H9 (cell line): ENCODE measurements around the gene SLC25A40. TPM values are rescaled to one million over a fixed set of nuclear protein-coding genes. Genes with fewer than 3 reads are reported as not detected.

ENCODE experiments used
- DNase-seq: peaks from one replicate; pipeline ENCODE4 v3.0.0-alpha.2; 2017
- H2AFZ ChIP-seq: one replicate; pipeline ENCODE4 v1.6.1; 2013; ENCODE audit warnings: mild to moderate bottlenecking, low read length, control low read depth, moderate library complexity
- H2AK5ac ChIP-seq: 2 replicates; pipeline ENCODE4 v1.6.1; 2013; ENCODE audit warnings: low read length, control low read depth, mixed read lengths; ENCODE audit not compliant: insufficient read length
- H2BK120ac ChIP-seq: one replicate; pipeline ENCODE4 v1.6.1; 2013; ENCODE audit warnings: low read depth, mild to moderate bottlenecking, low read length, control low read depth, inconsistent platforms; ENCODE audit not compliant: poor library complexity, severe bottlenecking
- H2BK12ac ChIP-seq: 2 replicates; pipeline ENCODE4 v1.6.1; 2013; ENCODE audit warnings: low read length, control low read depth, mixed read lengths, low read depth; ENCODE audit not compliant: insufficient read length
- H2BK15ac ChIP-seq: 2 replicates; pipeline ENCODE4 v1.6.1; 2013; ENCODE audit warnings: low read depth, low read length, control low read depth
- H2BK20ac ChIP-seq: one replicate; pipeline ENCODE4 v1.6.1; 2013; ENCODE audit warnings: low read depth, mild to moderate bottlenecking, low read length, control low read depth, inconsistent platforms; ENCODE audit not compliant: poor library complexity, severe bottlenecking
- H2BK5ac ChIP-seq: 2 replicates; pipeline ENCODE4 v1.6.1; 2013; ENCODE audit warnings: low read length, control low read depth, mixed read lengths; ENCODE audit not compliant: insufficient read length
- H3K14ac ChIP-seq: 2 replicates; pipeline ENCODE4 v1.6.1; 2013; ENCODE audit warnings: low read length, control low read depth; ENCODE audit not compliant: insufficient read depth
- H3K18ac ChIP-seq: 2 replicates; pipeline ENCODE4 v1.6.1; 2013; ENCODE audit warnings: low read depth, mild to moderate bottlenecking, mixed read lengths, low read length, control low read depth; ENCODE audit not compliant: insufficient read length
- H3K23ac ChIP-seq: 2 replicates; pipeline ENCODE4 v1.6.1; 2013; ENCODE audit warnings: low read length, control low read depth, mixed read lengths, low read depth; ENCODE audit not compliant: insufficient read length
- H3K23me2 ChIP-seq: 2 replicates; pipeline ENCODE4 v1.6.1; 2013; ENCODE audit warnings: low read depth, mild to moderate bottlenecking, mixed read lengths, low read length, control low read depth; ENCODE audit not compliant: insufficient read length, poor library complexity, severe bottlenecking
- H3K27ac ChIP-seq: 2 replicates; pipeline ENCODE4 v1.5.1; 2013; ENCODE audit warnings: low read length, control low read depth, mixed read lengths, low read depth; ENCODE audit not compliant: insufficient read length
- H3K27me3 ChIP-seq: 2 replicates; pipeline ENCODE4 v1.6.1; 2013; ENCODE audit warnings: low read length, control low read depth, inconsistent platforms; ENCODE audit not compliant: insufficient read depth
- H3K4ac ChIP-seq: 2 replicates; pipeline ENCODE4 v1.6.1; 2013; ENCODE audit warnings: low read depth, mild to moderate bottlenecking, control low read depth, inconsistent platforms, low read length, moderate library complexity
- H3K4me1 ChIP-seq: 2 replicates; pipeline ENCODE4 v1.6.1; 2013; ENCODE audit warnings: low read length, control low read depth, inconsistent platforms; ENCODE audit not compliant: insufficient read depth
- H3K4me2 ChIP-seq: 2 replicates; pipeline ENCODE4 v1.6.1; 2013; ENCODE audit warnings: low read length, control low read depth, mixed read lengths; ENCODE audit not compliant: insufficient read length, insufficient read depth
- H3K56ac ChIP-seq: 2 replicates; pipeline ENCODE4 v1.6.1; 2013; ENCODE audit warnings: low read depth, mild to moderate bottlenecking, mixed read lengths, low read length, control low read depth; ENCODE audit not compliant: insufficient read length
- H3K79me1 ChIP-seq: 2 replicates; pipeline ENCODE4 v1.6.1; 2013; ENCODE audit warnings: low read depth, mild to moderate bottlenecking, moderate library complexity, low read length, control low read depth, inconsistent platforms; ENCODE audit not compliant: insufficient read depth, poor library complexity, severe bottlenecking
- H3K79me2 ChIP-seq: 2 replicates; pipeline ENCODE4 v1.6.1; 2013; ENCODE audit warnings: low read length, control low read depth, inconsistent platforms; ENCODE audit not compliant: insufficient read depth
- H3K9ac ChIP-seq: 2 replicates; pipeline ENCODE4 v1.6.1; 2013; ENCODE audit warnings: low read length, control low read depth, mixed read lengths; ENCODE audit not compliant: insufficient read length; ENCODE audit errors: extremely low read depth
- H3K9me3 ChIP-seq: one replicate; pipeline ENCODE4 v1.6.1; 2013; ENCODE audit warnings: low read depth, low read length, inconsistent platforms; ENCODE audit not compliant: control insufficient read depth
- H3T11ph ChIP-seq: one replicate; pipeline ENCODE4 v1.6.1; 2013; ENCODE audit warnings: mild to moderate bottlenecking, low read length, control low read depth, inconsistent platforms
- H4K20me1 ChIP-seq: one replicate; pipeline ENCODE4 v1.6.1; 2013; ENCODE audit not compliant: control insufficient read depth, insufficient read length, insufficient read depth
- H4K5ac ChIP-seq: 2 replicates; pipeline ENCODE4 v1.6.1; 2013; ENCODE audit warnings: low read depth, mild to moderate bottlenecking, mixed read lengths, low read length, control low read depth; ENCODE audit not compliant: insufficient read length
- H4K8ac ChIP-seq: replicated peaks from 2 replicates; pipeline ENCODE4 v1.6.1; 2013; ENCODE audit warnings: low read length, control low read depth, mixed read lengths, low read depth; ENCODE audit not compliant: insufficient read length
- H4K91ac ChIP-seq: 2 replicates; pipeline ENCODE4 v1.6.1; 2013; ENCODE audit warnings: low read depth, mild to moderate bottlenecking, moderate library complexity, mixed read lengths, low read length, control low read depth; ENCODE audit not compliant: insufficient read length
- H3K27ac Mint-ChIP-seq, 3 experiments: 2 replicates in 2 of 3; 3 replicates in 1 of 3; pipeline ENCODE4 v1.8.0; 2020 to 2021; ENCODE audit warnings: mixed read lengths in 3 of 3, mild to moderate bottlenecking in 1 of 3, moderate library complexity in 1 of 3
- H3K27me3 Mint-ChIP-seq: 2 replicates; pipeline ENCODE4 v1.8.0; 2021; ENCODE audit warnings: low read depth, mild to moderate bottlenecking, moderate library complexity, mixed read lengths
- H3K36me3 Mint-ChIP-seq, 3 experiments: 2 replicates in 2 of 3; 3 replicates in 1 of 3; pipeline ENCODE4 v1.8.0; 2020 to 2021; ENCODE audit warnings: low read depth in 3 of 3, mixed read lengths in 3 of 3; ENCODE audit not compliant: insufficient read depth in 1 of 3
- H3K4me1 Mint-ChIP-seq, 2 experiments: 2 replicates each; pipeline ENCODE4 v1.8.0; 2020; ENCODE audit warnings: mixed read lengths in 2 of 2
- H3K4me3 Mint-ChIP-seq, 2 experiments: 2 replicates in 1 of 2; 3 replicates in 1 of 2; pipeline ENCODE4 v1.8.0; 2020 to 2021; ENCODE audit warnings: mild to moderate bottlenecking in 2 of 2, mixed read lengths in 2 of 2, moderate library complexity in 1 of 2
- H3K9me3 Mint-ChIP-seq, 2 experiments: 2 replicates in 1 of 2; 3 replicates in 1 of 2; pipeline ENCODE4 v1.8.0; 2020; ENCODE audit warnings: mild to moderate bottlenecking in 2 of 2, mixed read lengths in 2 of 2, moderate library complexity in 1 of 2
- CTCF ChIP-seq: fragments of 200-600 bp; sonication (generic); conservative IDR thresholded peaks from 3 replicates; pipeline ENCODE4 v1.8.0; 2021; ENCODE audit warnings: antibody characterized with exemption, mild to moderate bottlenecking
- WGBS: extraction: QIAGEN DNeasy Blood & Tissue Kit; methylation state at CpG from one replicate; pipeline ENCODE4 v1.1.7; 2013; ENCODE audit warnings: missing lambda C conversion rate, low lambda C conversion rate, mixed read lengths; ENCODE audit not compliant: insufficient read length; ENCODE audit errors: extremely low coverage; 5-methylcytosine and 5-hydroxymethylcytosine counted together
- total RNA-seq: library from RNA; stranded (reverse); gene quantifications from 2 replicates; pipeline ENCODE4 v1.2.1, GENCODE V29; 2021

SLC25A40 gene
- total RNA-seq, 1 experiment from 2014 or later: 10.4 TPM

GRCh38 chr7:87837597-87837996 is 38.6 kb downstream of the SLC25A40 start:
- no peak overlapping the region for H3T11ph ChIP-seq
- H3K23me2 ChIP-seq: no peaks in the 10 kb centered on the region
- H3K9me3 ChIP-seq: no peaks in the 10 kb centered on the region
- no peak overlapping the region for H2BK120ac ChIP-seq
- no peak overlapping the region for H2BK20ac ChIP-seq
- Mint-ChIP-seq H3K27ac (no peak overlapping the region; a peak in 1 of 7 replicates), H3K4me1 (no peaks in the 10 kb centered on the region), H3K9me3 (no peaks in the 10 kb centered on the region), H3K36me3 (no peaks in the 10 kb centered on the region), H3K4me3 (no peak overlapping the region), H3K27me3 (no peaks in the 10 kb centered on the region)
- no peaks in the 10 kb centered on the region for H4K20me1 ChIP-seq
- no peak overlapping the region for H3K4ac ChIP-seq
- DNase-seq: no peak
- H4K5ac ChIP-seq: no peak overlapping the region
- no peak overlapping the region for H3K23ac ChIP-seq
- H3K4me1 ChIP-seq: no peaks in the 10 kb centered on the region
- TF ChIP-seq CTCF: no peak
- H3K79me2 ChIP-seq: no peaks in the 10 kb centered on the region
- no peak overlapping the region for H3K56ac ChIP-seq
- H4K91ac ChIP-seq: no peak overlapping the region
- H2AK5ac ChIP-seq: no peak overlapping the region
- H3K14ac ChIP-seq: no peak overlapping the region
- no peak overlapping the region for H2BK12ac ChIP-seq
- WGBS: no CpG with 5 or more reads among the region's 1 CpG
- no peaks in the 10 kb centered on the region for H3K27me3 ChIP-seq
- H3K79me1 ChIP-seq: no peaks in the 10 kb centered on the region
- H3K4me2 ChIP-seq: no peak overlapping the region
- no peak overlapping the region for H3K18ac ChIP-seq
- no peak overlapping the region for H4K8ac ChIP-seq
- H3K27ac ChIP-seq: no peak overlapping the region
- no peak overlapping the region for H2BK15ac ChIP-seq
- H2BK5ac ChIP-seq: no peak overlapping the region
- H2AFZ ChIP-seq: no peak overlapping the region
- H3K9ac ChIP-seq: no peak overlapping the region
